H9 (cell line): ENCODE measurements around the gene COQ8A. TPM values are rescaled to one million over a fixed set of nuclear protein-coding genes. Genes with fewer than 3 reads are reported as not detected.

Experiments
- DNase-seq: peaks from one replicate; pipeline ENCODE4 v3.0.0-alpha.2; 2017
- H2AFZ ChIP-seq: one replicate; pipeline ENCODE4 v1.6.1; 2013; ENCODE audit warnings: mild to moderate bottlenecking, low read length, control low read depth, moderate library complexity
- H2AK5ac ChIP-seq: 2 replicates; pipeline ENCODE4 v1.6.1; 2013; ENCODE audit warnings: low read length, control low read depth, mixed read lengths; ENCODE audit not compliant: insufficient read length
- H2BK120ac ChIP-seq: one replicate; pipeline ENCODE4 v1.6.1; 2013; ENCODE audit warnings: low read depth, mild to moderate bottlenecking, low read length, control low read depth, inconsistent platforms; ENCODE audit not compliant: poor library complexity, severe bottlenecking
- H2BK12ac ChIP-seq: 2 replicates; pipeline ENCODE4 v1.6.1; 2013; ENCODE audit warnings: low read length, control low read depth, mixed read lengths, low read depth; ENCODE audit not compliant: insufficient read length
- H2BK15ac ChIP-seq: 2 replicates; pipeline ENCODE4 v1.6.1; 2013; ENCODE audit warnings: low read depth, low read length, control low read depth
- H2BK20ac ChIP-seq: one replicate; pipeline ENCODE4 v1.6.1; 2013; ENCODE audit warnings: low read depth, mild to moderate bottlenecking, low read length, control low read depth, inconsistent platforms; ENCODE audit not compliant: poor library complexity, severe bottlenecking
- H2BK5ac ChIP-seq: 2 replicates; pipeline ENCODE4 v1.6.1; 2013; ENCODE audit warnings: low read length, control low read depth, mixed read lengths; ENCODE audit not compliant: insufficient read length
- H3K14ac ChIP-seq: 2 replicates; pipeline ENCODE4 v1.6.1; 2013; ENCODE audit warnings: low read length, control low read depth; ENCODE audit not compliant: insufficient read depth
- H3K18ac ChIP-seq: 2 replicates; pipeline ENCODE4 v1.6.1; 2013; ENCODE audit warnings: low read depth, mild to moderate bottlenecking, mixed read lengths, low read length, control low read depth; ENCODE audit not compliant: insufficient read length
- H3K23ac ChIP-seq: 2 replicates; pipeline ENCODE4 v1.6.1; 2013; ENCODE audit warnings: low read length, control low read depth, mixed read lengths, low read depth; ENCODE audit not compliant: insufficient read length
- H3K23me2 ChIP-seq: 2 replicates; pipeline ENCODE4 v1.6.1; 2013; ENCODE audit warnings: low read depth, mild to moderate bottlenecking, mixed read lengths, low read length, control low read depth; ENCODE audit not compliant: insufficient read length, poor library complexity, severe bottlenecking
- H3K27ac ChIP-seq: 2 replicates; pipeline ENCODE4 v1.5.1; 2013; ENCODE audit warnings: low read length, control low read depth, mixed read lengths, low read depth; ENCODE audit not compliant: insufficient read length
- H3K27me3 ChIP-seq: 2 replicates; pipeline ENCODE4 v1.6.1; 2013; ENCODE audit warnings: low read length, control low read depth, inconsistent platforms; ENCODE audit not compliant: insufficient read depth
- H3K4ac ChIP-seq: 2 replicates; pipeline ENCODE4 v1.6.1; 2013; ENCODE audit warnings: low read depth, mild to moderate bottlenecking, control low read depth, inconsistent platforms, low read length, moderate library complexity
- H3K4me1 ChIP-seq: 2 replicates; pipeline ENCODE4 v1.6.1; 2013; ENCODE audit warnings: low read length, control low read depth, inconsistent platforms; ENCODE audit not compliant: insufficient read depth
- H3K4me2 ChIP-seq: 2 replicates; pipeline ENCODE4 v1.6.1; 2013; ENCODE audit warnings: low read length, control low read depth, mixed read lengths; ENCODE audit not compliant: insufficient read length, insufficient read depth
- H3K56ac ChIP-seq: 2 replicates; pipeline ENCODE4 v1.6.1; 2013; ENCODE audit warnings: low read depth, mild to moderate bottlenecking, mixed read lengths, low read length, control low read depth; ENCODE audit not compliant: insufficient read length
- H3K79me1 ChIP-seq: 2 replicates; pipeline ENCODE4 v1.6.1; 2013; ENCODE audit warnings: low read depth, mild to moderate bottlenecking, moderate library complexity, low read length, control low read depth, inconsistent platforms; ENCODE audit not compliant: insufficient read depth, poor library complexity, severe bottlenecking
- H3K79me2 ChIP-seq: 2 replicates; pipeline ENCODE4 v1.6.1; 2013; ENCODE audit warnings: low read length, control low read depth, inconsistent platforms; ENCODE audit not compliant: insufficient read depth
- H3K9ac ChIP-seq: 2 replicates; pipeline ENCODE4 v1.6.1; 2013; ENCODE audit warnings: low read length, control low read depth, mixed read lengths; ENCODE audit not compliant: insufficient read length; ENCODE audit errors: extremely low read depth
- H3K9me3 ChIP-seq: one replicate; pipeline ENCODE4 v1.6.1; 2013; ENCODE audit warnings: low read depth, low read length, inconsistent platforms; ENCODE audit not compliant: control insufficient read depth
- H3T11ph ChIP-seq: one replicate; pipeline ENCODE4 v1.6.1; 2013; ENCODE audit warnings: mild to moderate bottlenecking, low read length, control low read depth, inconsistent platforms
- H4K20me1 ChIP-seq: one replicate; pipeline ENCODE4 v1.6.1; 2013; ENCODE audit not compliant: control insufficient read depth, insufficient read length, insufficient read depth
- H4K5ac ChIP-seq: 2 replicates; pipeline ENCODE4 v1.6.1; 2013; ENCODE audit warnings: low read depth, mild to moderate bottlenecking, mixed read lengths, low read length, control low read depth; ENCODE audit not compliant: insufficient read length
- H4K8ac ChIP-seq: replicated peaks from 2 replicates; pipeline ENCODE4 v1.6.1; 2013; ENCODE audit warnings: low read length, control low read depth, mixed read lengths, low read depth; ENCODE audit not compliant: insufficient read length
- H4K91ac ChIP-seq: 2 replicates; pipeline ENCODE4 v1.6.1; 2013; ENCODE audit warnings: low read depth, mild to moderate bottlenecking, moderate library complexity, mixed read lengths, low read length, control low read depth; ENCODE audit not compliant: insufficient read length
- H3K27ac Mint-ChIP-seq, 3 experiments: 2 replicates in 2 of 3; 3 replicates in 1 of 3; pipeline ENCODE4 v1.8.0; 2020 to 2021; ENCODE audit warnings: mixed read lengths in 3 of 3, mild to moderate bottlenecking in 1 of 3, moderate library complexity in 1 of 3
- H3K27me3 Mint-ChIP-seq: 2 replicates; pipeline ENCODE4 v1.8.0; 2021; ENCODE audit warnings: low read depth, mild to moderate bottlenecking, moderate library complexity, mixed read lengths
- H3K36me3 Mint-ChIP-seq, 3 experiments: 2 replicates in 2 of 3; 3 replicates in 1 of 3; pipeline ENCODE4 v1.8.0; 2020 to 2021; ENCODE audit warnings: low read depth in 3 of 3, mixed read lengths in 3 of 3; ENCODE audit not compliant: insufficient read depth in 1 of 3
- H3K4me1 Mint-ChIP-seq, 2 experiments: 2 replicates each; pipeline ENCODE4 v1.8.0; 2020; ENCODE audit warnings: mixed read lengths in 2 of 2
- H3K4me3 Mint-ChIP-seq, 2 experiments: 2 replicates in 1 of 2; 3 replicates in 1 of 2; pipeline ENCODE4 v1.8.0; 2020 to 2021; ENCODE audit warnings: mild to moderate bottlenecking in 2 of 2, mixed read lengths in 2 of 2, moderate library complexity in 1 of 2
- H3K9me3 Mint-ChIP-seq, 2 experiments: 2 replicates in 1 of 2; 3 replicates in 1 of 2; pipeline ENCODE4 v1.8.0; 2020; ENCODE audit warnings: mild to moderate bottlenecking in 2 of 2, mixed read lengths in 2 of 2, moderate library complexity in 1 of 2
- WGBS: extraction: QIAGEN DNeasy Blood & Tissue Kit; methylation state at CpG from one replicate; pipeline ENCODE4 v1.1.7; 2013; ENCODE audit warnings: missing lambda C conversion rate, low lambda C conversion rate, mixed read lengths; ENCODE audit not compliant: insufficient read length; ENCODE audit errors: extremely low coverage; 5-methylcytosine and 5-hydroxymethylcytosine counted together
- total RNA-seq: library from RNA; stranded (reverse); gene quantifications from 2 replicates; pipeline ENCODE4 v1.2.1, GENCODE V29; 2021
- TF ChIP-seq, protein P1 (sequence below): fragments of 200-600 bp; sonication (generic); conservative IDR thresholded peaks from 3 replicates; pipeline ENCODE4 v1.8.0; 2021; ENCODE audit warnings: antibody characterized with exemption, mild to moderate bottlenecking

COQ8A gene
- total RNA-seq, 1 experiment from 2014 or later = 26.0 TPM

DNA sequence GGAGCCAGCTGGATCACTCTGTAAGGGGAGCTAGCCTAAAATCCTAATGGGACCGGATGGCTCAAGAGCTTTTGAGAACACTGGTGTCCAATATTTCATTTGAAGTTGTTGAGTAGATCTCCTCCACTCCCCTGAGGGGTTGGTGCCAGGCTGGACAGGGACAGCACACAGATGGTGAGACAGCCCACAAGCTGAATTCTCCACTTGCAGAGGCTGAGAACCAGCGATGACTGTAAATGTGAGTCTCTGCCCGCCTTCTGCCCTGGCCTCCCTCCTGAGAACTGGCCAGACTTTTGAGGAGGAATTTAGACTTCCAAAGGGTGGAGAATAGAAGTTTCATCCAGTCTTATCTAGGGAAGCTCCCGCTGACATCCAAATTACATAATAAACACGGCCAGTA is 20.5 kb upstream of the COQ8A start:
- Histone ChIP-seq H4K91ac (no peak overlapping the region), H3K14ac (no peak overlapping the region), H4K8ac (no peak overlapping the region), H3T11ph (no peak overlapping the region), H2BK5ac (no peak overlapping the region), H4K20me1 (no peaks in the 10 kb centered on the region), H3K79me2 (no peaks in the 10 kb centered on the region), H2AFZ (no peak overlapping the region), H3K9me3 (no peaks in the 10 kb centered on the region), H4K5ac (no peak overlapping the region), H3K18ac (no peak overlapping the region), H3K4me1 (no peaks in the 10 kb centered on the region), H3K4ac (no peak overlapping the region), H3K79me1 (no peaks in the 10 kb centered on the region), H2BK120ac (no peak overlapping the region), H3K27me3 (no peaks in the 10 kb centered on the region), H2BK20ac (no peak overlapping the region), H3K23ac (no peak overlapping the region), H3K23me2 (no peaks in the 10 kb centered on the region), H2AK5ac (no peak overlapping the region), H3K56ac (no peak overlapping the region), H3K27ac (no peak overlapping the region), H3K9ac (no peak overlapping the region), H2BK15ac (no peak overlapping the region), H2BK12ac (no peak overlapping the region), H3K4me2 (no peak overlapping the region)
- Mint-ChIP-seq H3K9me3 (no peaks in the 10 kb centered on the region; a peak in 1 of 5 replicates), H3K4me1 (no peaks in the 10 kb centered on the region), H3K36me3 (no peaks in the 10 kb centered on the region; a peak in 2 of 7 replicates), H3K27me3 (no peaks in the 10 kb centered on the region), H3K4me3 (no peak overlapping the region), H3K27ac (no peak overlapping the region)
- WGBS = no CpG with 5 or more reads among the region's 5 CpGs
- DNase-seq = no peak
- TF ChIP-seq, protein P1, sequence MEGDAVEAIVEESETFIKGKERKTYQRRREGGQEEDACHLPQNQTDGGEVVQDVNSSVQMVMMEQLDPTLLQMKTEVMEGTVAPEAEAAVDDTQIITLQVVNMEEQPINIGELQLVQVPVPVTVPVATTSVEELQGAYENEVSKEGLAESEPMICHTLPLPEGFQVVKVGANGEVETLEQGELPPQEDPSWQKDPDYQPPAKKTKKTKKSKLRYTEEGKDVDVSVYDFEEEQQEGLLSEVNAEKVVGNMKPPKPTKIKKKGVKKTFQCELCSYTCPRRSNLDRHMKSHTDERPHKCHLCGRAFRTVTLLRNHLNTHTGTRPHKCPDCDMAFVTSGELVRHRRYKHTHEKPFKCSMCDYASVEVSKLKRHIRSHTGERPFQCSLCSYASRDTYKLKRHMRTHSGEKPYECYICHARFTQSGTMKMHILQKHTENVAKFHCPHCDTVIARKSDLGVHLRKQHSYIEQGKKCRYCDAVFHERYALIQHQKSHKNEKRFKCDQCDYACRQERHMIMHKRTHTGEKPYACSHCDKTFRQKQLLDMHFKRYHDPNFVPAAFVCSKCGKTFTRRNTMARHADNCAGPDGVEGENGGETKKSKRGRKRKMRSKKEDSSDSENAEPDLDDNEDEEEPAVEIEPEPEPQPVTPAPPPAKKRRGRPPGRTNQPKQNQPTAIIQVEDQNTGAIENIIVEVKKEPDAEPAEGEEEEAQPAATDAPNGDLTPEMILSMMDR = no peak
